ENCODE results near the gene ACOXL.

GRCh38 chr2:111135910-111136297 lies 403.5 kb downstream of the ACOXL start:
- TF ChIP-seq CTCF (IDR thresholded peaks at IDR 0.05) (peak in 2 of 4 donors; percentile 10 to 30), POLR2A (IDR thresholded peaks at IDR 0.05) (no peak)

All from right lobe of liver (tissue), 4 donors.